Activated T-cell treated with anti-CD3 and anti-CD28 coated beads for 24 hours (primary cell): ENCODE data around the gene TMEM121.

ENCODE experiments used
- DNase-seq: peaks from one replicate; pipeline ENCODE4 v3.0.0-alpha.2; 2020; ENCODE audit warnings: low read depth

TMEM121 gene

DNA sequence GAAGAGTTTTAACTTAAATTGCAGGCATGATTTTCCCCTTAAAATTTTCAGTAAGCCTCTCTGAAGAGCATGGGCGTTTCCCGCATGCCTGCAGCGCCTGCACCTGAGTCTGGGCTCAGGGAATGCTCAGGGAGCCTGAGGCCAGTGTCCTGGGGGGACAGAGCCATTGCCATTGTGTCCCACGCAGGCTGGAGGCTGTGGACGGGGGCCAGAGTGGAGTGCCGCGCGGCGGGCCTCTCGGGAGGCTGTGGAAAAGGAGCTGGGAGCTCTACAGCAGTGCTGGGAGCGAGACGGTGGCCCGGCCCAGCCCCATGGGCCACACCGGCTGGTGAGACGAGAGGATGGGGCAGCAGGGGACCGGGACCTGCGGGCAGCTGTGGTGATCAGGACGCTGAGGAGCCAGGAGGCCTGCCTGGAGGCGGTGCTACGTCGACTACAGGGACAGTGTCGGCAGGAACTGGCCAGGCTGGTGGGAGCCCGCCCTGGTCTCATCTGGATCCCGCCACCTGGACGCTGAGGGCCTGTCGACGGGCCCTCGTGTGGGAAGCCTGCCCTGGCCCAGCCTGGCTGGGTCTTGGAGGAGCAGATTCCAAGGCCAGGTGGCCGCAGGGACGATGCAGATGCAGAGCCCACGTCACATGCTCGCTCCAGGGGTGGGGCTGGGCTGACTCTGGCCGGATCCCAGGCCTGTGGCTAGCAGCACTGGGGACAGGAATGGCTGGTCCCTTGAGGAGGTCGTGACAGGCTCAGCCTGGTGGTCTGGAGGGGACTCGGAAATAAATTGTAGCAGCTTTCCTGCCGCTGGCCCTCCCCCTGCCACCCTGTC is 27.7 kb upstream of the TMEM121 start:
- DNase-seq: no peak

DNA sequence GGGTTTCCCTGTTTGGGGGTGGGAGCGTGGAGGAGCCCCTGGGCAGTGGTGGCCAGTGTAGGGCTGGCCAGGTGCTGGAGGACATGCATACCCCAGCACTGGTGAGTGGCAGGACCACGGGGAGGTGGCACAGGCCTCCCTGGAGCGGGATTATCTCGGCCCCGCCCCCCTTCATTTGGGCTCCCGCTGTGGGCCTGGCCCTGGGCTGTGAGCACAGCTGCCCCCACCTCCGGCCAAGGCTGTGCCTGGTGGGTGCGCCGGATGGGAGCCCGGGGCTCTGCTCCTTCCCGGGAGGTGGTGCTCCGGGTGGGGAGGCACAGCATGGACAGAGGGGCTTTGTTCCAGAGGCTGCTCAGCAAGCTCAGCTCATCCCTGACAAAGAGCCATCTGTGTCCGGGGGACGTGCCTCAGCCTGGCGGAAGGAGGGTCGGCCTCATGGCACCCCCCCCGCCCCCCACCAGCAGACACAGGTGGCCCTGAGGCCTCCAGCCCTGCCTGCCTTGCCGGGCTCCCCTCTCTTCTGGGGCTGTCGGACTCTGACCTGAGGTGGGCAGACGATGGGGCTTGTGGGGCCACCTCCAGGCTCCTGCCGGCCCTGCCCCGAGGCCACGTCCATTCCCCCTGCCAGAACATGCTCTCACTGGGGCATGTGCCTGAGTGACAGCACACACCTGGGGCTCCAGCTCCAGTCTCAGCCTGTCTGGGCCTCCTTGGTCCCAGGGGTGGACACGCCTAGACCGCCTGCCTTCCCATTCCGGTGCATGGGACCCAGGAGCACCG is 26.9 kb upstream of the TMEM121 start:
- DNase-seq: no peak

DNA sequence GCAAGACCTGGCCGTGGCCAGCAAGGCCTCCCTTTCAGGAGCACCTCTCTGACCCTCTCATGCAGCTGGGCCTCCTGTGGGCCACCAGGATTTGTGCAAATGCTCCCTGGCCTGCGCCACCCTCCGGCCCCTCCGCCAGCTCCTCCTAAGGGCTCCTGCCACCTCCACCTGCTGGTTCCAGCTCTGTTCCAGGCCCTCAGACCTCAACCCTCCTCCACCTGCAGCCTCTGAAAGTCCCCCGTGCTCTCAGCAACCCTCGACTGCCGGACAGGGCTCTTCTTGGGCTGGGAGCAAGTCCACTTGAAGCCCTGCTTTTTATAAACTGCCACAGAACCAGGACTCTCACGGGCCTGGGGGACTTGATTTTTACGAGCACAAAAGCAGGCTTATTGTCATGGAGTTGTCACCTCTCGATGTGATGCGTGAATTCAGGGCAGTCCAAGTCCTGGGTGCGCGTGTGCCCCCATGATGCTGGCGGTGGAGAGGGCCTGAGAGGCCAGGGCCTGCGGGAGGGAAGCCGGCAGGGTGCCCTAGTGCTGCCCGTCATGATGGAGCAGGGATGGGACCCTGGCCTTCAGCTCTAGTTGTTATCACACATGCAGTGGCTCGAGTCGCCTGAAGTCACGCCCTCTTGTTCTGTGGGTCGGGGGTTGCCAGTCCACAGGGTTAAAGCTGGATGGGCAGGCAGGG is 26.2 kb upstream of the TMEM121 start:
- DNase-seq: no peak

DNA sequence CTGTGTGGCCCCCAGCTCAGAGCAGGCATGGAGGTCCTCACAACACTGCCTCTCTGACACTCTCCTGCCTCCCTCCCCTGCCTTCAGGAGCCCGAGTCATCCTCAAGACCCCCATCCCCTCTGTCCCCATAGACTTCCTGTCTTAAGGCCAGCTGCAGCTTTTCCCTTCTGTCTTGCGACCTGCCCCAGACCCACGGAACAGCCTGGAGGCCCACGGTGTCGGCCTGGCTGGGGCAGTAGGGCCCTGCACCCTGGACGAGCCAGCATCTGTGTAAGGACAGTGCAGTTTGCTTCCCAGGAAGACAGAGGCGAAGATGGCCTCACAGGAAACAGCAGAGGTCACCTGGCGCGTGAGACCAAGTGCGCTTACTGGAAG is 25.7 kb upstream of the TMEM121 start:
- no peak for DNase-seq

DNA sequence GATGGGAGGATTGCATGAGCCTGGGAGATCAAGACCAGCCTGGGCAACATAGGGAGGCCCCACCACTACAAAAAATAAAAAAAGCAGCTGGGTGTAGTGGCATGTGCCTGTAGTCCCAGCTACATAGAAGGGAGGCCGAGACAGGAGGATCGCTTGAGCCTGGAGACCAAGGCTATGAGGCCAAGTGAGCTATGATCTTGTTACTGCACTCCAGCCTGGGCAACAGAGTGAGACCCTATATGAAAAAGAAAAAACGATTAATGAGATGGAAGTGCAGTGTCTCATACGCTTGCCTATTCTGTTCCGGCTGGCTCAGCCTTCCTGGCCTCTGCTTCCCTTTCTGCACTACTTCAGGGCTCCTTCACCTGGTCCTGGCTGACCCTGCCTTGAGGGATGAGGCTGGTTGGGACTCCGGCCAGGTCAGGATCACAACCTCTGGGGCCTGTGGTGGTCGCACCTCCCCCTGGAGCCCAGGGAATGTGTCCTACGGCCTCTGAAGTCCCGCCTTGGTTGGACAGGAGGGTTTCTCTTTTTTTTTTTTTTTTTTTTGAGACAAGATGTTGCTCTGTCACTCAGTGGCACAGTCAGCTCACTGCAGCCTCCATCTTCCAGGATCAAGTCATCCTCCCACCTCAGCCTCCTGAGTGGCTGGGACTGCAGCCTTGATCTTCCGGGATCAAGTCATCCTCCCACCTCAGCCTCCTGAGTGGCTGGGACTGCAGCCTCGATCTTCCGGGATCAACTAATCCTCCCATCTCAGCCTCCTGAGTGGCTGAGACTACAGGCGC is 24.7 kb upstream of the TMEM121 start:
- no peak for DNase-seq

DNA sequence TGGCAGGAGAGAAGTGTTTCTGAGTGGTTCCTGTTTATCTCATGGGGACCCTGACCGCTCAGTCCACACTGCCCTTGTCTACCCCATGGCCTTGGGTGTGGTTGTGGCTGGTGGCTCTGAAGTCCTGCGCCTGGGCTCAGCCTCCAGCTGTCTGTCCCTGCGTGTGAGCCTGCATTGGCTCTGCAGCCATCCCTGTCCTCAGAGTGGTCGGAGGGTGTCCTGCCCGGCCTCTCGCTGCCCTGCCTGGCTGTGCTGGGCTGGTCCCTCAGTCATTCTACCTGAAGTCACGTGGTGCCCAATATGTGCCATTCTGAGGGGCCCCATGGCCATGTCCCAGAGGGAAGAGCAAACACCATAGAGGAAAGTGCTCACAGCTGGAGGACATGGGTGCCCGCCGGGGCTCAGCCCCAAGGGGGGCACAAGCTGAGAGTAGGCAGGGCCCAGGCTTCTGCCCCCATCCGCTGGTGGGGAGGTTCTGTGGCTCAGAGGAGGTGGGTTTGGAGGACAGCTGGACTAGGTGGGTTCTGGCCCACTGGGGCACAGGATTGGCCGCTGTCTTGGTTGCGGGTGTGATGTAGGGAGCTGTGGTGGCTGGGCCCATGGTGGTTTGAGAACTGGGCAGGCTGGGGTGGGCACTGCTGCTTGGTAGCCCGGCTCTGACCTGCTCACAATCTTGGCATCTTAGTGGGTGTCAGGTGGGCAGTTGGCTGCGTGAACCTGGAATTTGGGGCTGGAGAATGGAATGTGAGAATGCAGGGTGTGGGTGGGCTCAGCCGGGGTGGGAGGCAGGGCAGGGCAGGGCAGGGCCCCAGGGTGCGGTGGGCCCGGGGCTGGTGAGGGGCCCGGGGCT is 23.7 kb upstream of the TMEM121 start:
- DNase-seq: no peak

DNA sequence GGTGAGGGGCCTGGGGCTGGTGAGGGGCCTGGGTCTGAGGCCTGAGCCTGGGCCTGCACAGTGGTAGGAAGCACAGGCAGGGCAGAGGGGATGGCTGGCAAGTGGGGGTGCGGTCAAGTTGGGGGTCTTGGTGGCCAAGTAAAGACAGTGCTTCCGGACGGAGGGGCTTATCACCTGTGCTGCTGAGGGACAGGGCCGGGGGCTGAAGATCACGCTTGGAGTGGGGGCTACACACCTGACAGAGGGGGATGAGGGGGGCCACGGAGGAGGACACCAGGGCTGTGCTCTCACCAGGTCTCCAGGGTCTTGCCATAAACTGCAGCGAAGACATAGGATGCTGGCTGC is 23.1 kb upstream of the TMEM121 start:
- no peak for DNase-seq

DNA sequence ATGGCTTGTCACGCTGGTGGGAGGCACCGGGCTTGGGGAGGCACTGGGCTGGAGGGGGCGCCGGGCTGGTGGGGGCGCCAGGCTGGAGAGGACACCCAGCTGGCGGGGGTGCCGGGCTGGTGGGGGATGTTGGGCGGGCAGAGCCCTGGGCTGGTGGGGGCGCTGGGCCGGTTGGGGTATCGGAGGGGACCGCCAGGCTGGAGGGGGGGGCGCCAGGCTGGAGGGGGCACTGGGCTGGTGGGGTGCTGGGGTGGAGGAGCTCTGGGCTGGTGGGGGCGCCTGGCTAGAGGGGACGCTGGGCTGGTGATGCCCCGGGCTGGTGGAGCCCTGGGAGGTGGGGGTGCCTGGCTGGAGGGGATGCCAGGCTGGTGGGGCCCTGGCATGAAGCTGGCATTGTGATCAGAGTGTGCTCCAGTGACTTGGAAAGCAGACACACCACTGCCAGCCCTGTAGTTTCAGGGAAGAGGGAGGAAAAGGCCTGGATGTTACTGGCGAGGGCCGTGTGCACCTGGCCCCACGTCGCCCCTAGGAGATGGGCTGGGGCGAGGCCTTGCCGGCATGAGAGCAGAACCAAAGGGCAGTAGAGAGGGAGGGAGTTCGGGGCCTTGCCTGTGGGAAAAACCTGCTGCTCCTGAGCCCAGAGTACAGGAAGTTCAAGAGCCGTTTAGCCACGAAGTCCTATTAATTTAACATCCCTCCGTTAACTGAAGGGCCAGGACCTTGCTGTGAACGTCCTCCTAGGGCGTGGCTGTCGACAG is 22.3 kb upstream of the TMEM121 start:
- DNase-seq: no peak

DNA sequence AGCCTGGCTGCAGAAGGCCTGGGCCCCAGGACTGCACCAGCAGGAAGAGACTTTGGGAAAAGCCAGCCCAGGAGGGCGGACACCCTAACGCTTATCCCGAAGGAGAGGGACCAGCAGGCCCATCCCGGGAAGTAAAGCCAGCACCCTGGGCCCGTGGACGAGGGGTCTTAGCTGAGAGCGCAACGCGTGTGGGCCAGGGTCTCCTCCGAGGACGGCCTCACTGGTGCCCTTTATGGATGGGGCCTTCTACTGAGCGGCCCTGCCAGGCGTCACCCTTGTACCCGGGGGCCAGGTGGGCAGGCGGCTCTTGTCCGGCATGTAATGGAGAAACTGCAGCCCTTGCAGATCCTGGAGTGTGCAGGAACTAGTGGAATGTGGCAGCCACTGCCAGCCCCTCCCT is 21.3 kb upstream of the TMEM121 start:
- no peak for DNase-seq

DNA sequence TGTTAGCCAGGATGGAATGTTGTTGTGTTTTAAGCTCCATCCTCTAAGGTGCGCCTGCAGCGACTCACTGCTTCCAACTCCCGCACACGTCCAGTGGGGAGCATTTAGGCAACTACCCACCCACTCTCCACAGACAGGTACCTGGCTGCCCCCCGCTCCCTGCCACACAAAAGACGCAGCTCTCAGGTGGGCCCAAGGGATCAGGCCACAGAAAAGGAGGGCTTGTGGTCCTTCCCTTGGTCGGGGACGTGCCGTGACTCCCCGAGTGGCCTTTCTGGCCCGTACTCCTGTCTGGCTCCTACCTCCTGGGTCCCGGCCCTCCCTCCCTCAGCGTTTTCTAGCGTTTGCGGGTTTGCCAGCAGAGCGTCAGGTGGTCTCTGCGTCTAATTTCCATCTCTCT is 19.1 kb upstream of the TMEM121 start:
- no peak for DNase-seq

DNA sequence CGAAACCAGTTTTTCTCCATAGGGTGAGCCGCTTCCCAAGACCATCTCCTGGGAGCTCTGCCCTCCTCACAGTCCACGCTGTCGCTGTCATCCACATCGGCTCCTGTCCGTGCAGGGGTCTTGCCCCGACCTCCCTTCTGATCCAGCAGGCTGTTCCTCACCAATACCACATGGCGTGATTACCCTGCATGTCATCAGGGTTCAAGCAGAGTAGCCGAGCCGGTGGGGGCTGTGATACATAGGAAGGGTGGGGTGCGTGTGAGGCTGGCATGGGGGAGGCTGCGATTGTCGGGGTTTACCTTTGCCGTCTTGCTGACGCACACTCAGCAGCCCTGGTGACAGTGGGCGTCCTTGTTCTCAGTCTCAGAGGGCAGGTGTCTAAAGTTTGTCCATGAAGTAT is 18.3 kb upstream of the TMEM121 start:
- no peak for DNase-seq

DNA sequence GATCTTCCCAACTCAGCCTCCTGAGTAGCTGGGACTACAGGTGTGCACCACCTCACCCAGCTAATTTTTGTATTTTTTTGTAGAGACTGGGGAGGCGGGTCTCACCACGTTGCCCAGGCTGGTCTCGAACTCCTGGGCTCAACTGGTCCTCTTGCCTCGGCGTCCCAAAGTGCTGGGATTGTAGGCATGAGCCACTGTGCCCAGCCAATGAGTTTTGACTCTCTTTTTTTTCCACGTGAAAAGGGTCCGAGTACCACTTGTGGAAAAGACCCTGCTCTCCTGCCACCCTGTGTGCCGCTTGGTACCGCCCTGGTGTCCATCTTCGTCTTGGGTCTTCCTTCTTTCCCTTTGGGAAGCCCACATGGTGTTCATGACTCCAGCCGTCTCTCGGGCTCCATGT is 17.8 kb upstream of the TMEM121 start:
- DNase-seq: no peak

DNA sequence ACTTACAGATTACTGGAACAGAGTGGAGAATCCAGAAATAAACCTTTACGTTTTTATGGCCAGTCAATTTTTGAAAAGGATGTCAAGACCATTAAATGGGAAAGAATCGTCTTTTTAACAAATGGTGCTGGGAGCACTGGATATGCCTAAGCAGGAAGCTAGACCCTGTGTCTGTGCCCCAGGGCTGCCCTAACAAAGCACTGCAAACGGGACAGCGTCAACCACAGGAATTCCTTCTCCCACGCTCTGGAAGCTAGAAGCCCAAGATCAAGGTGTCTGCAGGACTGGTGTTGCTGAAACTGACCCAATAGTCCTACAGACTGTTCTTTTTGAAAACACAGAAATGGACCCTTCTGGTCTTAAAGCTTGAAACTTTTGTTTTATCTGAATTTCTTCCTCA is 9.3 kb upstream of the TMEM121 start:
- DNase-seq: no peak

DNA sequence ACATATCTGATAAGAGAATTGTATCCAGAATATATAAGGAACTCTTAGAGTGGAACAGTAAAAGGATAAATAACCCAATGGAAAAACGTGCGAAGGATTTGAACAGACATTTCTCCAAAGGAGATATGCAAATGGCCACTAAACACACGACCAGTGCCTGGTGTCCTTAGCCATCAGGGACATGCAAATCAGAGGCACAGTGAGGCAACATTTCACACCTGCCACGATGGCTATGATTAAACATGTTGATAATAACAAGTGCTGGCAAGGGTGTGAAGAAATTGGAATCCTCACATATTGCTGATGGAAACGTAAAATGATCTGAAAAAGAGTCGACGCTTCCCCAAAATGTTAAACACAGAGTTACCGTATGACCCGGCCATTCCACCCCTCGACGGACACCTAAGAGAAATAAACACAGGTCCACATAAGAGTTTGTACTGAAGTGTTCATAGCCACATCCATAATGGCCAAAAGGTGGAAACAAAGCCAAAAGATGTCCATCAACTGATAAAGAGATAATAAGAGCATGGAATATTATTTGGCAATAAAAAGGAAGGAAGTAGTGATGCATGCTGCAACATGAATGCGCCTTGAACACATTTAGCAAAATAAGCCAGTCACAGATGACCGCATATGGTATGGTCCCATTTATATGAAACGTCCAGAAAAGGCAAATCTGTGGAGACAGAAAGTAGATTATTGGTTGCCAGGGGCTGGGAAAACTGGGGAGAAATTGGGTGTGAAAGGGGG is 6.3 kb upstream of the TMEM121 start:
- no peak for DNase-seq

DNA sequence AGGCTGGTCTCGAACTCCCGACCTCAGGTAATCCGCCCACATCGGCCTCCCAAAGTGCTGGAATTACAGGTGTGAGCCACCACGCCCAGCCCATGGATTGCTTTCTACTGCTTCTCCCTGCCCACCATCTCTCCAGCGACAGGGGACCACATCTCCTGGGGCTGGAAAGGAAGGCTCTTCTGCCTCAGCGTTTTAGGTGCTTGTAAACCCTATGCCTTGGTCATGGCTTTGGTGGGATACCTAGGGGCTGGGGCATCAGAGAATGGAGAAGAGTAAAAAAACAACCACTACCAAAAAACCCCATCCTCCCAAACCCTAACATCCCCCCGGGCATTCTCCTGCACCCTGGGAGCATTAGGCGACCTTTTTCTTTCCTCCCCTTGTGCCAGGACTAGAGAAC is 1.1 kb upstream of the TMEM121 start:
- DNase-seq: no peak

DNA sequence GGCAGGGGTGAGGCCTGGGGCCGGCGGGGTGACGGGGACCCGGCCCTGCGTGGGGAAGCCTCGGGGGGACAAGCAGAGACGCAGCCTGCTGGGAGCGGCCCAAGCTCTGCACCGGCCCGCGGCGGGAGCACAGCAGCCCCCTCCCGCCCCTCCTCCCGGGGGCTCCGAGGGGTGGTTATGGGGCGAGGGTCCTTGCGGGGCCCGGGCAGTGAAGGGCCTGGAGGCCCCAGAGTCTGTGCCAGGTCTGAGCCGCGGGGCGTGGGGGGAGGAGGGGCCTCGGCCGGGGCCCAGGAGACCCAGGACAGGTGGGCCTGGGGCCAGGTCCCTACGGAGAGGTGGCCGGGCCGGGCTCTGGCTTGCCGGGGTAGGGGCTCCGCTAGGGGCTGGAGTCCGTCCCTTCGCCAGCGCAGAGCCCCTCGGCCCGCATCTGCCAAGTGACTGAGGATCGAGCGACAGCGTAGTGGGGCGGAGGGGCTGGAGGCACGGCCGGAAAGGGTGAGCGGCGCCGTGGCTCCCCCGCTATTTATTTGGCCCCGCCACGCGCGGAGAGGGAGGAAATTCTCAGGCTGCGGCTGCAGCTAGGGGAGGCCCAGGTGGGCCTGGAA is 495 bp downstream of the TMEM121 start:
- DNase-seq: no peak

DNA sequence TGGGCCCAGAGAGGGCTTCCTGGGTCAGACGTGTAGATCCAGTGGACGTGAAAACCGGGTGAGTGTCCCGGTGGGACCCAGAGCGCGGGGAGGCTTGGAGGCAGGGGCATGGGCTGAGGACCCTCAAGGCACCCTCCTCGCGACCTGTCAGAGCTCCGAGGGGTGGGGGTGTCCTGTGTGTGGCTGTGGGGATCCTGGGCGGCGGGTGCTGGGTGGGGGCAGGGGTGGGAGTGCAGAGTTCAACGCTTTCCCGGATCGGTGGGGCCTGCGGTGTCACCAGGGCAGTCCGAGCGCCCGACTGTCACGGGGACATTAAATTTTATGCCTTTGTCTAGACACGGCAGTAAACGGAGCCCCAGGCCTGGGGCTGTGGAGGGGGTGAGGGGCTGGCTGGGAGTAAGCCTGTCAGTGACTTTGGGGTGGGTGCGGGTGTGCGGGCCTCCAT is 1.0 kb downstream of the TMEM121 start:
- DNase-seq: no peak

DNA sequence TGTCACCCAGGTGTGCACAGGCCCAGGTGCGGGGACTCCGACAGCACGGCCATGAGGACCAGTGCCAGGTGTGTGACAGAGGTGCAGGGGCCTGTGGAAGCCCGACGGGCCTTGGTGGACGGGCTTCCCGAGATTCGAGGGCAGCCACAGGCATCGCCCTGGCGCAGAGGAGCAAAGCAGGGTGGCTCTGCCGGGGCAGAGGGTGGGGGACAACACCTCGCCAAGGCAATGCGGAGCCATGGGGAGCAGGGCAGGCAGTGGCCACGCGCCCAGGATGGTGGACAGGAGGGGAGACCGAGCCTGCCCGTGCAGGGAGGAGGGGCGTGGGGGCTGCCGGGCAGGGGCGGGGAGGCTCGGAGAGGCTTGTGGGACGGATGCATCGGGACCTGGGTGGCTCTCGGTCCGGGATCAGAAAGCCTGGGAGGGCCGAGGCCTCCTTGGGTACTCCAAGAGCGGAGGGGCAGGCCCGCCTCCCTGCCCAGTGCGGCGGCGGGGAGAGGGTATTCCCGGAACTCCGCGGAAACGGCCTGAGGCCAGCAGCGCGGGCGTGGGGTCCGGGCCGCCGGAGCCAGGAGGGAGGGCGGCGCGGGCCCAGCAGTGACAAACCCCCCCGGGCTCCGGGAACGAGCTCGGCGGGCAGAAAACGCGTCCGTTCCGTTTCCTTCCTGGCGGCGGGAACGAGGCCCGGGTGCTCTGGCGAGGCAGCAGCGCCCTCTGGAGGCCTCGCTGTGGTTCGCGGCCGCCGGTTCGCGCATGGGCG is 1.6 kb downstream of the TMEM121 start:
- peak; percentile 75 for DNase-seq
